ENCODE results near the gene RNF128. TPM values are rescaled to one million over a fixed set of nuclear protein-coding genes. Genes with fewer than 3 reads are reported as not detected.

RNF128 gene
- total and polyA plus RNA-seq, 8 donors: 0.86 to 20.8 (median 1.6) TPM

DNA sequence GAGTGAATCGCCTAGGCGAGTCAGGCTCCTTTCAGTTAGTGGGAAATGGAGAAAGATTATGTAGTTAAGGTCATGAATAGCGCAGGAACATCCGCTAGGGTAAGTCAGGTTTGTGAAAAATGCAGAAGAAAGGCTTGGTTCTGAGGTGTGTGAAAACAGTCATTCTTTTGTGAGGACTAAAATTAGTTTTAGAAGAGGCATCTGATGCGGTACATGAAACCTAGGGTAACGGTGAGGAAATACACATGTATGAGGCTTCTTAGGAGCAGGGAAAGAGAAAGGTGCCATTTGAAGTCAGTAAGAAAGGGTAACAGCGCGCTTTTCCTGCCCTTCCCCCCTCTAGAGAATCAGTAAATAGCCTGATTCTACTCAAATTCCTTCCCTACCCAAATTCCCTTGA is 570 bp upstream of the RNF128 start:
- Histone ChIP-seq H3K4me1 (no peaks in the 10 kb centered on the region), H3K27ac (no peak overlapping the region), H3K36me3 (no peaks in the 10 kb centered on the region), H3K4me3 (peak overlapping the region; percentile 28 to 37), H3K27me3 (peaks cover 14 to 23% of the 10 kb centered on the region in 2 donors), H3K9me3 (no peaks in the 10 kb centered on the region)
- no peak for DNase-seq
- TF ChIP-seq, protein P1, sequence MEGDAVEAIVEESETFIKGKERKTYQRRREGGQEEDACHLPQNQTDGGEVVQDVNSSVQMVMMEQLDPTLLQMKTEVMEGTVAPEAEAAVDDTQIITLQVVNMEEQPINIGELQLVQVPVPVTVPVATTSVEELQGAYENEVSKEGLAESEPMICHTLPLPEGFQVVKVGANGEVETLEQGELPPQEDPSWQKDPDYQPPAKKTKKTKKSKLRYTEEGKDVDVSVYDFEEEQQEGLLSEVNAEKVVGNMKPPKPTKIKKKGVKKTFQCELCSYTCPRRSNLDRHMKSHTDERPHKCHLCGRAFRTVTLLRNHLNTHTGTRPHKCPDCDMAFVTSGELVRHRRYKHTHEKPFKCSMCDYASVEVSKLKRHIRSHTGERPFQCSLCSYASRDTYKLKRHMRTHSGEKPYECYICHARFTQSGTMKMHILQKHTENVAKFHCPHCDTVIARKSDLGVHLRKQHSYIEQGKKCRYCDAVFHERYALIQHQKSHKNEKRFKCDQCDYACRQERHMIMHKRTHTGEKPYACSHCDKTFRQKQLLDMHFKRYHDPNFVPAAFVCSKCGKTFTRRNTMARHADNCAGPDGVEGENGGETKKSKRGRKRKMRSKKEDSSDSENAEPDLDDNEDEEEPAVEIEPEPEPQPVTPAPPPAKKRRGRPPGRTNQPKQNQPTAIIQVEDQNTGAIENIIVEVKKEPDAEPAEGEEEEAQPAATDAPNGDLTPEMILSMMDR (IDR thresholded peaks at IDR 0.05): no peak
- intact Hi-C loops (cut with DNase I): no loop called here
- peak; percentile 28 for ATAC-seq

DNA sequence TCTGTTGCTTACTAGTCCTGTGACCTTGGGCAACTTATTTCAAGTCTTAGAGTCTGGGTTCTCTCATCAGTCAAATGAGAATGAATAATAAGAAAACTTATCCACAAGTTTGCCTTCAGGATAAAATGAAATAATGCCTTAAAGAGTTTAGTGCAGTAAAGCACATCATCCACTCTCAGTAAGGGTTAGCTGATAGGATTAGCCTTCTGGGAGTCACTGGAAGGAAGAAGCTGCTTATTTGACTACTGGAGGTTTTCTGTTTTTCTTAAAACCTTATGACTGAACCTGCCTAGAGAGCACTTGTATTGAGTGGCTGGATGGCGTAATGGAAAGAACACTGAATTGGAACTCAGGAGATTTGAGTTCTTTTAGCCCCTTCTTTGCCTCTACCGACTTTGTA is 1.8 kb downstream of the RNF128 start:
- H3K27ac ChIP-seq: peak overlapping the region in 1 of 2 donors; percentile 63

DNA sequence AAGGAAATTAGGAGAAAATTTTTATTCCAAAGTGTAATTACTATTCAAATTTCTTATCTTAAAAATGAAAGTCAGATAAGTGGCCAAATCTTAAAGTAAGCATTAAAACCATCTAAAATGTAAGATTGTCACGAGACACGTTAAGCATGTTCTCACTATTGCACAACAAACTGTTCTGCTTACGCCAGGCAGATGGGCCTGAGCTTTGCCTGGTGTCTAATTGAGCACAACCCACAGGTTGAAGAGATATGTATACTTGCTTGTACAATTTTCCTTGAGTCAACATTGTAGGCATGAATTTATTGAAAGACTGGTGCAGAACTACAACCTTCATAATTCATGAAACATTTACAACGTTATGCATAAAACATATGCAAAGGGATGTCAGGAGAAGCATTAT is 3.9 kb downstream of the RNF128 start:
- Histone ChIP-seq H3K9me3 (no peaks in the 10 kb centered on the region), H3K4me1 (no peaks in the 10 kb centered on the region), H3K27me3 (peaks cover 14 to 23% of the 10 kb centered on the region in 2 donors), H3K36me3 (no peaks in the 10 kb centered on the region), H3K27ac (no peak overlapping the region), H3K4me3 (no peak overlapping the region)
- DNase-seq (peak in 1 of 4 donors; percentile 14), ATAC-seq (no peak)
- TF ChIP-seq, protein P1 (IDR thresholded peaks at IDR 0.05): no peak
- intact Hi-C loops (cut with DNase I): no loop called here

More for the DNA sequence above, 1.8 kb downstream of the RNF128 start:
- ATAC-seq: peak; percentile 48
- Histone ChIP-seq H3K36me3 (no peaks in the 10 kb centered on the region), H3K27me3 (peaks cover 14 to 23% of the 10 kb centered on the region in 2 donors), H3K4me1 (no peaks in the 10 kb centered on the region), H3K9me3 (no peaks in the 10 kb centered on the region), H3K4me3 (no peak overlapping the region)
- TF ChIP-seq, protein P1 (IDR thresholded peaks at IDR 0.05): no peak
- intact Hi-C loops (cut with DNase I): no loop called here
- DNase-seq: no peak

DNA sequence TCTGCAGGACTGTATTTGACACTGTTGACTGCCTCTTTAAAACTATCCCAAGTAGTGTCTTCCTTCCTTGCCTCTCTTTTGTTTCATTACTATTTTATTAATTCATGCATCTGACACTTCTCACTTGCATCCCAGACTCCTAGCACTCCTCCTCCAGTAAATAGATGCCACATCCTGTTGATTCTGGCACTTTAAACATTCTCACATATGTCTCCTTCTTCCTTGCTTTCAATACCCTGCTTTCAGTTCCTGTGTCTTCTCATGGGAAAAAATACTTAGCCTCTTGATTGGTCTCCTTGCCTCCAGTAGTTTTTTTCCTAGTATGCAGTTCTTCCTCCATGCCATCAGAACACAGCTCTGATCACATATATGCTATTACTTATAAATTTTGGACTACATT is 5.1 kb downstream of the RNF128 start:
- Histone ChIP-seq H3K36me3 (no peaks in the 10 kb centered on the region), H3K4me3 (no peak overlapping the region), H3K9me3 (no peaks in the 10 kb centered on the region), H3K27ac (no peak overlapping the region), H3K4me1 (no peaks in the 10 kb centered on the region), H3K27me3 (peaks cover 11 to 15% of the 10 kb centered on the region in 2 donors)
- intact Hi-C loops (cut with DNase I): no loop called here
- TF ChIP-seq, protein P1 (IDR thresholded peaks at IDR 0.05): no peak
- no peak for ATAC-seq
- DNase-seq: no peak

DNA sequence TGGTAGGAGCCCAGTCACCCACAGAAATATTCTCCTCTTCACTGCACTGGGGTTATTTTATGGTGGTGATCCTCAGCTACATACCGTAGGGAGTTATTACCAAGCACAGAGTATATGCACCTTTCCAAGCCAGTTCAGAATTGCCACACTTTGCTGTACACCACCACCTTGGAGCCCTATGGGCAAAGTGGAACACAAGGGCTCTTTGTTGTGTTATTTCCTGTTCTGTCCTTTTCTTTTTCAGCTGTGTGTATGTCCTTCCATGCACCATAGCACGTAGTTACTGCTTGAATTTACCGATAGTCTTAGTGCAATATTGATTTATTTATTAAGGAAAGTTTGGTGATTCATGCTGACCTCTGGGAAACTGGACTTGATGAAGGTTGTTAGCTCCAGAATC is 8.3 kb downstream of the RNF128 start:
- TF ChIP-seq, protein P1 (IDR thresholded peaks at IDR 0.05): no peak
- ATAC-seq: no peak

More for the DNA sequence above, 8.3 kb downstream of the RNF128 start:
- Histone ChIP-seq H3K36me3 (no peaks in the 10 kb centered on the region), H3K4me3 (no peak overlapping the region), H3K9me3 (no peaks in the 10 kb centered on the region), H3K27ac (no peak overlapping the region), H3K4me1 (no peaks in the 10 kb centered on the region), H3K27me3 (peaks cover 0 to 4% of the 10 kb centered on the region in 2 donors)
- intact Hi-C loops (cut with DNase I): no loop called here
- DNase-seq: no peak
